Common myeloid progenitor, CD34-positive (primary cell): ENCODE data around the gene RIN3.

Experiments used
- CTCF ChIA-PET: fragments of 350-600 bp; sonication (Branson Sonifier 250); formaldehyde crosslinking; loops from one replicate; lab custom pipeline; 2021; ENCODE audit warnings: antibody characterized with exemption; lab: Charles Lee
- POLR2A ChIA-PET: fragments of 350-600 bp; sonication (Branson Sonifier 250); formaldehyde crosslinking; loops from one replicate; lab custom pipeline; 2021; ENCODE audit warnings: antibody characterized with exemption; lab: Charles Lee
- DNase-seq, 3 donors: peaks; one replicate each; pipeline versions ENCODE4 v3.0.0 to v3.0.0-alpha.2; 2013
- H3K27ac ChIP-seq, 2 experiments: 1 replicate in 1 of 2; 2 replicates in 1 of 2; pipeline ENCODE4 v1.7.0; 2013; ENCODE audit warnings: inconsistent platforms in 2 of 2, low read length in 2 of 2, mild to moderate bottlenecking in 2 of 2, low read depth in 1 of 2, moderate library complexity in 1 of 2; ENCODE audit not compliant: severe bottlenecking in 2 of 2, insufficient read depth in 1 of 2, poor library complexity in 1 of 2
- H3K27me3 ChIP-seq, 5 experiments: replicated peaks in 2 of 5; 1 replicate in 3 of 5; 2 replicates in 2 of 5; pipeline versions ENCODE4 v1.6.1 to v1.7.0; 2013; ENCODE audit warnings: low read length in 4 of 5, mild to moderate bottlenecking in 2 of 5, moderate library complexity in 2 of 5, inconsistent platforms in 1 of 5; ENCODE audit not compliant: insufficient read depth in 5 of 5, control insufficient read depth in 4 of 5
- H3K36me3 ChIP-seq, 4 experiments: 1 replicate in 2 of 4; 2 replicates in 2 of 4; pipeline versions ENCODE4 v1.6.1 to v1.7.0; 2013; ENCODE audit warnings: low read length in 3 of 4, control low read depth in 1 of 4, mild to moderate bottlenecking in 1 of 4; ENCODE audit not compliant: control insufficient read depth in 4 of 4, insufficient read depth in 4 of 4
- H3K4me1 ChIP-seq, 4 experiments: 1 replicate in 3 of 4; 2 replicates in 1 of 4; pipeline versions ENCODE4 v1.6.1 to v1.7.1; 2013; ENCODE audit warnings: low read length in 3 of 4, mild to moderate bottlenecking in 3 of 4, control low read depth in 1 of 4, inconsistent platforms in 1 of 4, moderate library complexity in 1 of 4; ENCODE audit not compliant: control insufficient read depth in 4 of 4, insufficient read depth in 4 of 4; ENCODE audit errors: control extremely low read depth in 1 of 4
- H3K4me3 ChIP-seq, 7 experiments: 1 replicate in 4 of 7; 2 replicates in 3 of 7; pipeline versions ENCODE4 v1.5.1 to v1.7.0; 2013; ENCODE audit warnings: mild to moderate bottlenecking in 7 of 7, low read length in 6 of 7, moderate library complexity in 6 of 7, inconsistent platforms in 2 of 7, low read depth in 2 of 7, control low read depth in 1 of 7; ENCODE audit not compliant: insufficient read depth in 4 of 7, control insufficient read depth in 1 of 7; ENCODE audit errors: extremely low read depth in 1 of 7
- H3K9me3 ChIP-seq, 5 experiments: 1 replicate in 4 of 5; 2 replicates in 1 of 5; pipeline versions ENCODE4 v1.6.1 to v1.7.1; 2013; ENCODE audit warnings: low read length in 4 of 5, mild to moderate bottlenecking in 2 of 5, inconsistent platforms in 1 of 5, low read depth in 1 of 5, moderate library complexity in 1 of 5; ENCODE audit not compliant: control insufficient read depth in 4 of 5, insufficient read depth in 2 of 5; ENCODE audit errors: control extremely low read depth in 1 of 5
- WGBS: methylation state at CpG from one replicate; pipeline ENCODE4 v1.1.5; 2013; ENCODE audit not compliant: insufficient coverage; 5-methylcytosine and 5-hydroxymethylcytosine counted together

RIN3 gene

GRCh38 chr14:92493024-92493423 lies 20.6 kb upstream of the RIN3 start:
- no peaks in the 10 kb centered on the region for H3K27me3 ChIP-seq
- no peak overlapping the region for H3K27ac ChIP-seq
- ChIA-PET POLR2A (no interaction called here), CTCF (interaction anchor here (0.9 kb wide), 1 partner anchor 25 kb away, joined by 3 read pairs; no protein-coding TSS in a partner anchor)
- H3K36me3 ChIP-seq: no peaks in the 10 kb centered on the region
- WGBS: 97% methylated on average over 10 of the region's 10 CpGs
- no peaks in the 10 kb centered on the region for H3K9me3 ChIP-seq
- peaks cover 0 to 44% (median 12%) of the 10 kb centered on the region in 4 experiments for H3K4me1 ChIP-seq
- DNase-seq: no peak
- H3K4me3 ChIP-seq: no peak overlapping the region

GRCh38 chr14:92493492-92493891 lies 20.1 kb upstream of the RIN3 start:
- peaks cover 0 to 43% (median 12%) of the 10 kb centered on the region in 4 experiments for H3K4me1 ChIP-seq
- H3K4me3 ChIP-seq: no peak overlapping the region
- ChIA-PET CTCF (interaction anchor here (0.9 kb wide), 1 partner anchor 24 kb away, joined by 3 read pairs; no protein-coding TSS in a partner anchor), POLR2A (no interaction called here)
- DNase-seq: no peak
- H3K36me3 ChIP-seq: no peaks in the 10 kb centered on the region
- no peak overlapping the region for H3K27ac ChIP-seq
- no peaks in the 10 kb centered on the region for H3K9me3 ChIP-seq
- H3K27me3 ChIP-seq: no peaks in the 10 kb centered on the region
- WGBS: 89% methylated on average over 14 of the region's 16 CpGs

DNA sequence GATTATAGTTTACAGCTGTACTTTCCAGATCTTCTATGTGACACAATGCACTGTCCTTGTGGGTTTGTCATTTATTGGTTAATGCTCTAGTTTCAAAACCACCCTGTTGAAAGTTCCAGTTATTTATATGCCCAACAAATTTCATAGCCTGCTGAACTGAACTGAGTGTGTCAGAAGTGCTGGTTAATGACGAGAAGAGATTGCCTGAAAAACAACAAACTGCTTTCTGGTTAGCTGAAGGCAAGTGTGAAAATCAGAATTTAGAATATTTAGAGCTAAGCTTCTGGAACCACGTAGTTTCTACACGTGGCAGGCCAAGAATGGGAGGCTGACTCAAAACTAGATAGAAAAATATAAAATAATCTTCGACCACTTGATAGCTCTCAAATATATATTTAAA lies 19.1 kb upstream of the RIN3 start:
- no peak overlapping the region for H3K27ac ChIP-seq
- WGBS: no CpG with 5 or more reads among the region's 4 CpGs
- H3K4me1 ChIP-seq: peaks cover 0 to 33% (median 9%) of the 10 kb centered on the region in 4 experiments
- ChIA-PET POLR2A (no interaction called here), CTCF (interaction anchor here (1.0 to 1.5 kb wide), 3 partner anchors 10 to 107 kb away, joined by 3 read pairs; no protein-coding TSS in a partner anchor)
- no peak for DNase-seq
- no peak overlapping the region for H3K4me3 ChIP-seq
- H3K9me3 ChIP-seq: no peaks in the 10 kb centered on the region
- no peaks in the 10 kb centered on the region for H3K36me3 ChIP-seq
- no peaks in the 10 kb centered on the region for H3K27me3 ChIP-seq

DNA sequence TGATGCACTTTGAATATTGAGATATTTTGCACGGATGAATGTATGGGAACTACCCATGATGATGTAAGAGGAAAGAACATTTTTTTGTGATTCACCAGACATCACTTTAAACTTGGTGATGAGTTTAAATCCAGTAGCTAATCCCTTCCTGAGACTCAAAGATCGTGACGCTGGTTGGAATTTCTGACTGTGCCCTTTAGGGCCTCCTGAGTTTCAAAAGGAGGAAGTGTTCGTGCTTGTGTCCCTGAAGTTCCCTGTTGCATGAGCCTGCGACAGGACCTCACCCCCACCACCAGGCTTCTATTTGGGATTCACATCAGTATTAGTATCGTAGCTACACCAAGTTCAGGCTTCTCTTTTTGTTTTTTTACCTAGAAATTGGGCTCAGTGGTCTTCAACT lies 18.6 kb upstream of the RIN3 start:
- Histone ChIP-seq H3K4me3 (no peak overlapping the region), H3K27ac (no peak overlapping the region), H3K4me1 (peaks cover 0 to 30% (median 9%) of the 10 kb centered on the region in 4 experiments), H3K27me3 (no peaks in the 10 kb centered on the region), H3K9me3 (no peaks in the 10 kb centered on the region), H3K36me3 (no peaks in the 10 kb centered on the region)
- DNase-seq: peak in 2 of 3 donors; percentile 47 to 54
- WGBS: 13% methylated on average over 3 of the region's 6 CpGs
- ChIA-PET POLR2A (no interaction called here), CTCF (interaction anchor here (1.0 to 1.5 kb wide), 3 partner anchors 10 to 106 kb away, joined by 3 read pairs; no protein-coding TSS in a partner anchor)

- H3K27me3 ChIP-seq: no peaks in the 10 kb centered on the region
- WGBS: 100% methylated on average over 1 of the region's 6 CpGs
- peaks cover 0 to 30% (median 9%) of the 10 kb centered on the region in 4 experiments for H3K4me1 ChIP-seq
- H3K9me3 ChIP-seq: no peaks in the 10 kb centered on the region
- ChIA-PET CTCF (interaction anchor here (1.5 kb wide), 1 partner anchor 8 kb away, joined by 3 read pairs; no protein-coding TSS in a partner anchor), POLR2A (no interaction called here)
- DNase-seq: no peak
- H3K27ac ChIP-seq: no peak overlapping the region
- H3K4me3 ChIP-seq: no peak overlapping the region
- no peaks in the 10 kb centered on the region for H3K36me3 ChIP-seq
These were observed 17.3 kb upstream of the RIN3 start for GRCh38 chr14:92496191-92496857.

DNA sequence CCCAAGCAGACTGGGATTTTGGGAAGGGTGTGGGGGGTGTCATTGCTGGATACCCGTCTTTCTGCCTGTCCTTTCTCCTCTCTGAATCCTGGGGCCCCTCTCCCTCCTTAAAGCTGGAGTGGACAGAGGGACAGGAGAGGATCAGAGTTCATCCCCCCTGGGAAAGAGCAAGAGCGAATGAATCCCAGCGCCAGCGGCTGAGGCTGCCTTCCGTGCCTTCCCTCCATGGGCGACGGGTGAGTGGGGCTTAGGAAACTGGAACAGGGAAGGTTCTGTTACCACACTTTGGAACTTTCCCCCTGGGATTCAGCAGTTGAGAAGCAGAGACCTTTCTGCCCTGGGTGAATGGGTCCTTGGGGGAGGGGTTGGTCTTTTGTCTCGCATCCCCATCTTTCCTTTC lies 16.2 kb upstream of the RIN3 start:
- no peak for DNase-seq
- Histone ChIP-seq H3K9me3 (no peaks in the 10 kb centered on the region), H3K36me3 (no peaks in the 10 kb centered on the region), H3K27ac (no peak overlapping the region), H3K4me1 (peaks cover 0 to 26% (median 7%) of the 10 kb centered on the region in 4 experiments), H3K27me3 (no peaks in the 10 kb centered on the region), H3K4me3 (no peak overlapping the region)
- 98% methylated on average over 6 of the region's 8 CpGs for WGBS
- ChIA-PET CTCF (no interaction called here), POLR2A (no interaction called here)

GRCh38 chr14:92499234-92499633 lies 14.3 kb upstream of the RIN3 start:
- no peak overlapping the region for H3K27ac ChIP-seq
- peaks cover 0 to 15% (median 7%) of the 10 kb centered on the region in 4 experiments for H3K4me1 ChIP-seq
- DNase-seq: no peak
- H3K27me3 ChIP-seq: no peaks in the 10 kb centered on the region
- 96% methylated on average over 2 of the region's 3 CpGs for WGBS
- no peak overlapping the region for H3K4me3 ChIP-seq
- no peaks in the 10 kb centered on the region for H3K9me3 ChIP-seq
- H3K36me3 ChIP-seq: no peaks in the 10 kb centered on the region
- ChIA-PET POLR2A (no interaction called here), CTCF (interaction anchor here (1.2 kb wide), 1 partner anchor 17 kb away, joined by 6 read pairs; no protein-coding TSS in a partner anchor)
